GM21360 (cell line): ENCODE results near the gene KAT8.
A peak's percentile ranks its signal among the peaks of the same experiment; 100 is the strongest.
"Not testable (repeated sequence)": the region's sequence is repeated elsewhere in the genome, so short reads cannot be mapped to it uniquely, and the experiment has no call there.

Experiments
- ATAC-seq: cut with Tn5 transposase; IDR thresholded peaks from one replicate; pipeline ENCODE4 v1.9.1; 2021; ENCODE audit warnings: mild to moderate bottlenecking, moderate library complexity; ENCODE audit not compliant: unreplicated experiment

Gene KAT8

DNA sequence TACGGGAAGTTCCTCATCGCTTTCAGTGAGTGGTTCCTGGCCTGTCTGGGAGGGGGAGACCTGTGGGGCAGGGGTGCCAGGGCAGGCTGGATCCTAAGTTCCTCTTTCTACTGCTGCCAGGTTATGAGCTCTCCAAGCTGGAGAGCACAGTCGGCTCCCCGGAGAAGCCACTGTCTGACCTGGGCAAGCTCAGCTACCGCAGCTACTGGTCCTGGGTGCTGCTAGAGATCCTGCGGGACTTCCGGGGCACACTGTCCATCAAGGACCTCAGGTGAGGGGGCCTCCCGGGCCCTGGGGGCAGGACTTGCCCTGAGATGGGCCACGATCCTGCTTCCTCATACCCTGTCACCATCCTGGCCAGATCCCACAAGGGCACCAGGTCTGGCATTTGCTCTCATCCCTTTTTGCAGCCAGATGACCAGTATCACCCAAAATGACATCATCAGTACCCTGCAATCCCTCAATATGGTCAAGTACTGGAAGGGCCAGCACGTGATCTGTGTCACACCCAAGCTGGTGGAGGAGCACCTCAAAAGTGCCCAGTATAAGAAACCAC, 12.9 kb downstream of the KAT8 start:
- ATAC-seq = no peak

DNA sequence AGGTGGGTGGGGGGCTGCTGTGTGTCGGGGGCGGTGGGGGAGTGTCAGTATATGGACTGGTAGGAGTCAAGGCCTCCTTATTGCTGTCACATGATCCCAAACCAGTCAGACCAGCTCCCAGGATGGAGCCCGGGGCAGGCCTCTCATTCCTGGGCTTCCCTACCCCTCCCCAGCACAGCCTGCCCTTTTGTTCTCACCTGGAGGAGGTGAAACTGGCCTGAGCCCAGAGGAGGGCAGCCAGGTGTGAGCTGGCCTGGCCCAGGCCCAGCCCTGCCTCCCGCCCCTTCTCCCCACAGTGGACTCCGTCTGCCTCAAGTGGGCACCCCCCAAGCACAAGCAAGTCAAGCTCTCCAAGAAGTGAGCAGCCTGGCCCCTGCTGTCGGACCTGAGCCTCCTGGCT, 13.4 kb downstream of the KAT8 start:
- no peak for ATAC-seq

DNA sequence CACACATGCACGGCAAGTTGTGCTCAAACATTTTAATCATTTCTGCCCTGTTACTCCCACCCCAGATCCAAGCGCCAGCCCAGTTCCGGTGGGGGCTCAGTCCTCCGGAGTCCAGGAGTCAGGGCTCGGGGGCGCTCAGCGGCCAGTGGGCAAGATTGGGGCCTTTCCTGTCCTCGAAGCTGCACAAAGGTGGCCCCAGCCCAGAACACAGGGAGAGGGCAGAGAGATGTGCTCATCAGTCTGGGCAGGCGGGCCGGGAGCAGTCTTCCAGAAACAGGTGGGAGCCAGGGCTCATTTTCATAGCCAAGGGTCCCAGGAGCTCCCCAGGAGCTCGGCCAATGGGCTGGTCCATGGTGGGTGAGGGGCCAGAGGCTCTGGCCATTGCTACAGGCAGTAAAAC, 14.0 kb downstream of the KAT8 start:
- ATAC-seq = no peak

DNA sequence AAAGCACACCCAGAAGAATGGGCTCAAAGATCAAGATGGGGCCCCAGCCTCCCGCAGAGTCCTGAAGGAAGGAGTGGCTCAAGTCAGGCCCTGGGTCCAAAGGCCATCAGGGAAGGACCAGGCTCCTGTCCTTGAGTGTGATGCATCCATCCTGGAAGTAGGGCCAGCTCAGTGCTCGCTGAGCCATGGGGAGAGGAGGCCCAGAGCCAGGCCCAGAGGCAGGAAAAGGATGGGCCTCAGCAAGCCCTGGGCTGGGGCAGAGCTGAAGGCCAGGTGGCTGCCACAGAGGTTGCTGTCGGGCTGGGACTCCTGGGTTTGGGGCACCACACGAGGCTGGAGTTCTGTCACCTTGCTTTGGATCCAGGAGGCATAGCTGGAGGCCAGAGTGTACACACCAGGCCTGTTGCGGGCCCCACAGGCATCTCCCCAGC, 14.4 kb downstream of the KAT8 start:
- ATAC-seq = no peak

DNA sequence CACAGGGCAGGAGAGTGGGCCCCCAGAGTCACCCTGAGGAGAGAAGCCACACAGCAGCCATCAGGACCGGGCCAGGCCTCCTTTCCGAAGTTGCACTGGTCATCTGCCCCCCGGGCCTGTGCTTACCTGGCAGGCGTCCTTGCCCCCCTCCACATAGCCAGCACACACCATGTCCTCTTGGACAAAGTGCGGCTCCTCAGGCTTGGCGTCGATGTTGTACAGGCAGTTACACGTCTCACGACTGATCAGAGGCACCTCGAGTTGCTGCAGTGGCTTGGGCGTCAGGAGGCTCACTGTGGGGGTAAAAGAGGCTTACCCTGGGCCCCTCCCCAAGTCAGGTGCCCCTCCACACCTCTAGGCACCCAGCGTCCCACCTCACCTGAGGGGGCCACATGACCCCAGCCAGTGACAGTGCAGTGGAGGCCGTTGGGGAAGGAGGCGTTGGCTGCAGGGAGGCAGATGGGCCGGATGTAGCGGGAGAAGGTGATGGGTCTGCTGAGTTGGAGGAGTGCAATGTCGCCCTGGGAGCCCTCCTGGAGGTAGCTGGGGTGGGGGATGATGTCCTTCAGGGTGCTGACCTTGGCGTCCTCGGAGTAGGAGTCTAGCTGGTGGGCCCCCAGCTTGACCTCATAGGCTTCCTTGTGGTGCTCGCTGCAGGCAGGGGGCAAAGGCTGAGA, 15.0 kb downstream of the KAT8 start:
- ATAC-seq = no peak

DNA sequence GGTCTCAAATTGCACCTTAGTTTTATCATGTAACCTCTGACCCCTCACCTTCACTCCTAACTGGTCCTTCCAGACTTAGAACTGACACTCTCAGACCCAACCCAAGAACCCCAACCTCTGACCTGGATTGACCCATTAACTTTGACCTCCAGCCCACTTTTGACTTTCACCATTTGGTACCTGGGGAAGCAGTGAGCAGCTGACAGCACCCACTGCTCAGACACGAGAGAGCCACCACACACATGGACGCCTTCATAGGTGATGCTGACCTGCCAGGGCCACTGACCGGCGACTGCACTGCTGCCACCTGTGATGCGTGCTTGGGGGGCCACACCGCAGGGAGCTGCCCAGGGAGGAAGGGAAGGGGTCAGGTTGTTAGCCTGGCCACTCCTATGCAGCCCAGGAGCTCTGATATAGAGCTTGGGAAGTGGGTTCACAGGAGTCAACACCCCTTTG, 15.6 kb downstream of the KAT8 start:
- no peak for ATAC-seq

DNA sequence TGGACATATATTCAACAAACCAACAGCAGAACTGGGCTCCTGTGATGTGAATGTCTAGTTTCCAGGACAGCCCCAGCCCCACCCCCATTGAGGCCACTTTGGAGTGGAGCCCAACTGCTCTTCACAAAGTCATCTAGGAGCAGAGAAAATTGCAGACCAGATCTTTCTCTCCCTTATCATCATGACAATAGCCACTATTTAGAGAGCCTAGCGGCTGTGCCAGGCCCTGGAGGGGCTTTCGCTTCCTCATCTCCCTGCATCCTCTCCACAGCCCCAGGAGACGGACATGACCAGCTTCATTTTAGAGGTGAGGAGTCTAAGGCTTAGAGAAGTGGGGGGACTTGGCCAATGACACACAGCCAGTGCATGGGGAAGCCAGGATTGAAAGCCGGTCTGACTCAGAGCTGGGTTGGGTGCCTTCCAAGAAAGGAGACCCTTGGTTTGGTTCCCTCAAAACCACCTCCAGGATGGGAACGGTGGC, 16.7 kb downstream of the KAT8 start:
- no peak for ATAC-seq

DNA sequence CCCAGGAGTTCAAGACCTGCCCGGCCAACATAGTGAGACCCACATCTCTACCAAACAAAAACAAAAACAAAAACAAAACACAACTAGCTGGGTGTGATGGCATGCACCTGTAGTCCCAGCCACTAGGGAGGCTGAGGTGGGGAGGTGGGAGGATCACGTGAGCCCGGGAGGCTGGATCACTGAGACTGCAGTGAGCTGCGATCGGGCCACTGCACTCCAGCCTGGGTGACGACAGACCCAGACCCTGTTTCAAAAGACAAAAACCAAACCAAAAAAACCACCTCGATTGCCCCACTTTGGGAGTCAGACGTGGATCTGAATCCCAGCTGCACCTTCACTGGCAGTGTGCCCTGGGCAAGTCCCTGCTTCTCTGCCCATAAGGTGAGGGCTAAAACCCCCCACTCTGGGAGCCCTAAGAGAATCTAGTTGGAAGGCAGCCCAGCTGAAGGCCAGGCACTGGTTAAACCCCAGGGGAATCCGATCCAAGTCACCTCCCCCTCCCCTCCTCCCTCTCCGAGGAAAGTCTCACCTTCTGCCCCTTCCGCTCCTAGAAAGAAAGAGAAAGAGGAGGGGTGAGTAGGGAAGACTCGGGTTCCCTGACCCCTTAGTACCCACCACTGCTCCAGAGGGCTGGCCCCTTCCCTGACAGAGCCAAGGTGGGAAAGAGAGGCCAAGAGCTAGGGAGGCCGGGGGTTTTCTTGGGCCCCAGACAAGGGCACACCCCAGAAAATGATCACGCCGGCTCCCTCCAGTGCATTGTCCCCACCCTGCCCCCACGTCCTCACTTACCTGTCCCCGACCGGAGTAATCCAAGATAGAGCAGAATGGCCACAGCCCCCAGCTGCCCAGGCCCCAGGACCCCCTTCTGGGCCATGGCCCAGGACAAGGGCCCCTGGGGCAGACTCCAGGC, 17.4 kb downstream of the KAT8 start:
- no peak for ATAC-seq

DNA sequence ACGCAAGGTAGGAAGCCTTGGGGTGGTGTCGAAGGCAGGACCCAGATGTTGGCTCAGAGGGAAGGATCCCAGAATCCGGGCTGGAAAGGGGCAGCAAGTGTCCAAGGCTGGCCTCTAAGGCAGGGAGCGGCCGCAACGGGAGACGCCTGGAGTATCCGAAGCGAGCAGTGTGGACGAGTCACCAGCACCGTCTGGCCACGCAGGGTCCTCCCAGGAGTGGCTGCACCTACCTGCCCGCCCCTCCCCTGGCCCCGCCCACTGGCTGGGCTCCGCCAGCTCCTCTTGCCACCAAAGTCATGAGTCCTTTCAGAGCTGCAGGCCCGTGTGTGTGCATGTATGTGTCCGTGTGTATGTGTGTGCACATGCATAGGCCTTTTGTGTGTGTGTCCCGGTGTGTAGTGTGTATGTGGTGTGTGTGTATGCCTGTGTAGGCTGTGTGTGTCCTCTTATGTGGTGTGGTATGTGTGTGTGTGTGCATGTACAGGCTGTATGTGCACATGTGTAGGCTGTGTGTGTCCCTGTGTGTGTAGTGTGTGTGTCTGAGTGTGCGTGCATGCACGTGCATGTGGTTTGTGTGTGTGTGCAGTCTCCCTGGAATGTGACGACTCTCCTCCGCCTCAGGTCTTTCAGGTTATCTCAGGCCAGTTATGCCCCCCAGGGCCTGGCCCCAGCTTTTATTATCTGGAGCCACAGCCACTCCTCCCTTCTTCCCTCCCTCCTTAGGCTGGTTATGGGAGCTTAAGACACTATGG, 18.2 kb downstream of the KAT8 start, which contains the start of gene PRSS8:
PRSS8 (minus strand) TSS at position 193 of the 752 bp plus-strand sequence. CDS start 229 bp downstream, outside the sequence.
- no peak for ATAC-seq

DNA sequence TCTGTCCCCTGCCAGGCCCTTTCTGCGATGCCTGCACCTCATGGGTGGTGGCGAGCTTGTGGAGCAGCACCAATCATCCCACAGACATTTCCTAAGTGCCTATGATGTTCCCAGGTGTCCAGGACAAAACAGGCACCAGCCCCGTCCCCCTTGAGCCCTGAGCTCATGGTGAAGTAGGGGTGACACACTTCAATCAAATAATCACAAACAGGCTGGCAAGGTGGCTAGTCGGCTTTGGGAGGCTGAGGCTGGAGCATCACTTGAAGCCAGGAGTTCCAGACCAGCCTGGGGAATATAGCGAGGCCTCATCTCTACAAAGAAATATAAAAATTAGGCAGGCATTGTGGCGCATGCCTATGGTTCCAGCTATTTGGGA, 18.8 kb downstream of the KAT8 start:
- ATAC-seq = no peak

DNA sequence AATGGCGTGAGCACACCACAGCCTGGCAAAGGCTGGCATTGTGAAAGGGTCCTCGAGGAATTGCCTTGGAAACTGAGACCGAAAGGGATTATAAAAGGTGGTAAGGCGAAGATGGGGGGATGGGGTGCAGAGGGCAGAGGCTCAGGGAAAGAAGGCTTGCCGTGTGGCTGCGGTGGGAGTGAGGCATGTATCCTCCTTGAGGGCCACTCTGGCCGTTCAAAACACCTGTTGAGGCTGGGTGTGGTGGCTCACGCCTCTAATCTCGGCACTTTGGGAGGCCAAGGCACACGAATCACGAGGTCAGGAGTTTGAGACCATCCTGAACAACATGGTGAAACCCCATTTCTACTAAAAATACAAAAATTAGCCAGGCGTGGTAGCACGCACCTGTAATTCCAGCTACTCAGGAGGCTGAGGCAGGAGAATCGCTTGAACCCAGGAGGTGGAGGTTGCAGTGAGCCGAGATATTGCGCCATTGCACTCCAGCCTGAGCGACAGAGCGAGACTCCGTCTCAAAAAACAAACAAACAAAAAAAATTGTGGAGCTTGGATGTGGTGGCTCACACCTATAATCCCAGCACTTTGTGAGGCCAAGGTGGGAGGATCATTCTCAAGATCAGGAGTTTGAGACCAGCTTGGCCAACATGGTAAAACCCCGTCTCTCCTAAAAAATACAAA, 19.5 kb downstream of the KAT8 start:
- not testable (repeated sequence) for ATAC-seq

DNA sequence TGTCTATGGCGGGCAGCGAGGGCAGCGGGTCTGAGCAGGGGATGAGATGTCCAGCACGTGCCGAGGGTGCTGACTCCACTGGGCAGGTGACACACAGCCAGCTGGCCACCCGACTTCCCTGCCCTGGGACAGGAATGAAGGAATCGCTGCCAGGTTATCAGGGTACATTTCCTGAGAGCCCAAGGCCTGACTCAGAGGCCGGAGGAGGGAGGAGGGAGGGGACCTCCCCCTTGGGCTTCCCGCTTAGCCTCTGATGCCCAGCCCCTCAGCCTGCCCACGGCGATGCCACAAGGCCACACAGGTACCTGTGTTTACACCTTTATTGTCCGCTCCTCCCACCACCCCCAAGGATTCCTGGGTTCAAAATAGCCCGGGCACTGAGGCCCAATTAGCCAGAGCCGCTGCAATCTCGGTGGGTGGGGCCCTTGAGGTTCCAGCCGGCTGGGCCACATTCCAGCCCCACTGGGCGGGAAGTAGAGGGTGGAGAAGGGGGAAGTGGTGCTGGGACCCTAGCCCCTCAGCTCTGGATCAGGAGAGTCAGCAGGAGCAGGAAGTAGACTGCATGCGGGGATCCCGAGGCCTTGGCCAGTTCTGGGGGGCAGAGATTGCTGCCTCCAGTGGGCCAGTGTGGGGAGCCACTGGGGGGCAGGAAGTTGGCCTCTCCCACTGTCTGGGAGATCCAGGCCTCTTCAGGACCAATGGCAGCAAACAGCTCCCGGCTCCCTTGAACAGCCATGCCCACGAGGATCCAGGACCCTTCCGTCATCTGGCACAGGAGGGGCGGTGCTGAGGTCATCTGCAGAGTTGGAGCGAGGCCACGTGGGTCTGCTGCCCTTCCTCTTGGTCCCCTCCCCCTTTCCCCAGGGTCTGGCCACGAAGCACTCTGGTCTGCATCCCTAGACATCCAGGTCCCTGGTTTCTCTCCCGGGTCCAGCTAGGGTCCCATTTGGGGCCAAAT, 21.4 kb downstream of the KAT8 start:
- ATAC-seq = no peak

DNA sequence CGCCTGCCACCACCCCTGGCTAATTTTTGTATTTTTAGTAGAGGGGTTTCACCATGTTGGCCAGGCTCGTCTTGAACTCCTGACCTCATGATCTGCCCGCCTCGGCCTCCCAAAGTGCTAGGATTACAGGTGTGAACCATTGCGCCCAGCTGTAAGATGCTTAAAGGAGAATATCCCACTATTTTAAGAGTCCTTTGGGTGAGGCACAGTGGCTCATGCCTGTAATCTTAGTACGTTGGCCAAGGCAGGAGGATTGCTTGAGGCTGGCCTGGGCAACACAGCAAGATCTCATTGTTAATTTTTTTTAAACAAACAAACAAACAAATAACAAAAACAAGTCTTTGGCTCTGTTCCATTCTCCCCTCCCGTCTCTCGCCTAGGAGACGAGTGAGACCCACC, 23.6 kb downstream of the KAT8 start:
- not testable (repeated sequence) for ATAC-seq

DNA sequence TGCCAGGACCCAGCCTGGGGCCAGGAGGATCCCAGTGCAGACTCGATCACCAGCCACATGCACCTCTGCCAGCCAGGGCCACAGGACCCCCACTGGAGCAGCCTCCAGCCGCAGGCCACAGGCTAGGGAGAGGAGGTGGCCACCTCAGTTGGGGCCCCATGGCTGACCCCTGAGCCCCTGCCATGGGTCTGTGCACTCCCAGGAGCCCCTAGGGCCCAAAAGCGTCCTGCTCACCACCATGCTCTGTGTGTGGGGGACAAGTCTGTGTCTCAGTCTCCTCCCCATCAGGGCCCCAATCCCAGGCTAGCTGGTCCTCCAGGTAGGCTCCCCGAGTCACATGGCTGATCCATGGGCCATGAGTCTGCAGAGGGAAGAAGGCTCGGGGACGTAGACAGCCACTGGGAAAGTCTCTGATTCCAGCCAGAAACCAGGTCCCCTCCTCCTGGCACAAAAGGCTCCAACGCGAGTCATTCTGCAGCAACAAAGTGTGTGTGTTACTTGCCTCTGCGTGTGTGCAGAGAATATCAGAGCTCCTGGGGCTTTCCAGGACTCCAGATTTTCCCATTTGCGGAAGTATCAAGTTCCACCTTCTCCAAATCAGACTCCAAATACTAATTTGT, 24.1 kb downstream of the KAT8 start:
- no peak for ATAC-seq

DNA sequence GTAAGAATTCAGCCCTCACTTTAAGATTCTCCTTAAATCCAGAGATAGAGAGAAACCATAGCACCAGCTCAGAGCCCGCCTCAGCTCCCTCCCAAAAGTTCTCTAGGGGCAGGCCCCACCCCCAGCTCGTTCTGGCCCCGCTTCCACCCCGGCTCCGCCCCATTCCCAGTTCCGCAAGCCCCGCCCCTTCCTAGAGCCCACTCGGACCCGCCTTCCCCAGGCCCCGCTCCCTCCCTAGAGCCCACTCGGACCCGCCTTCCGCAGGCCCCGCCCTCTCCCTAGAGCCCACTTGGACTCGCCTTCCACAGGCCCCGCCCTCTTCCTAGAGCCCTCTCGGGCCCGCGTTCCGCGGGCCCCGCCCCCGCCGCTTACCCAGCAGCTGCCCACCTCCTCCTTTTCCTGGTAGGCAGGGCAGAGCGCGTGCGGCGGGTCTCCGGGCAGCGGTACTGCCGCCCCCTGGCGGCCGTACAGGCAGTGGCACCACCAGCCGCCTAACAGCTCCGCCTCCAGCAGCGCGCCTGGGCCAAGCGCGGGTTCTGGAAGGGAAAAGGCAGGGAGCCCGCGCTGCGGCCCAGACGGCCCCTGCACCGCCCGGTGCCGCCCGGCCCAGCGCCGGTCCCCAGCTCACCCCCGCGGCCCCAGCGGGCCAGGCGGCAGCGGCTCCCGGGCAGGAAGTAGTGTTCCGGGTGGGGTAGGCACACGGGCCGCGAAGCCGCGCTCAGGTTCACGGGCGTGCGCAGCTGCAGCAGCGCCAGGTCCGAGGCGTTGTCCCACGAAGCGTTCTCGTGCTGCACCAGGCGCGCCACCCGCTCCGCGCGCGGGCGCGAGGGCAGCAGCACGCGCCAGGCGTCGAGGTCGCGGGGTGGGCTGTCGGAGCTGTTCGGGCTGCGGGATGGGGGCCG, 24.9 kb downstream of the KAT8 start:
- ATAC-seq = peak; percentile 86

DNA sequence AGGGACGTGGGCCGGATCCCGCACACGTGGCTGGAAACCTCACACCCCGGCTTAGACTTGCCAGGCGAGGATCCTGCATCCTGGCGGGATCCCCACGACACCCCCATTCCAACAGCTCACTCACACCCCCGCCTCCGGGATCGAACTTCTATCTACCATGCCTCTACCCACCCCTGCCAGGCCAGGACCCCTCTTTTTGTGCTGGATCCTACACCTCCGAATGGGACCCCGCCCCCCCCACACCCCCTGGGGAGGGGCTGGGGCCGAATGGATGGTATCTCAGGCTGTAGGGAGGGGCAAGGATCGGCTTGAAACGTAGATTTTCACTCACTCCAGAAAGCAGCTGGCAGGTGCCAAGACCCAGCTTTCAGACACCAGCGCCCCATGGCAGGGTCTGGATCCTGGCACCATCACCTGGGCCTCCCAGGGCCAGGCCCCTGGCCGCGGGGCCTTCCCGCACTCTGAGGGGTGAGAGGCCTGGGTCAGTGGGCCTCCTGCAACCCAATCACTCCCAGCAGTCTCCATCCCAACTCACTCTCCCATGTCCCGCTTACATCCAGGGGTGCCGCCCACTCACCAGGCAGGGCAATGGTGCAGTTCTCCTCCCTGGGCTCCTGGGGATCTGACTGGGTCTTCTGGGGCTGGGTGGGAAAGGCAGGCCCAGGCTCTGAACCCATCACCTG, 25.7 kb downstream of the KAT8 start:
- no peak for ATAC-seq

DNA sequence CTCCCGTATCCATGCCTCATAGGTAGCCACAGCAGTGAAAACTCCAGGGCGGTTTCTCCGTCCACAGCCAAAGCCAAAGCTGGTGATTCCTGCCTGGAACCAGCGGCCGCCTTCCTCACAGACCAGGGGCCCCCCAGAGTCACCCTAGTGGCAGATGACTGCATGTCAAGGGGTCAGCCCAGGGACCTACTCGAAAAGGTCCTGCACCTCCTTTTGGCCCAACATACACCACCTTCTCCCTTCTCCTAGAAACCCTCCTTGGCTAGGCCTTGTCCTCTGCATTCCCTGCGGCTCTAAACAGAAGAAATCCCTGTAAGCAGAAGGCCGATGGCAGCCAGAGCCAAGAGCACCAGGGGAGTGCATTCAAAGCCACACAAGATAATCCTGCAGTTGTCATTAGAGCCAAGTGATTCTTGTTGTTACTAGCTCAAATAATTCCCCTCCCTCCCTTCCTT, 26.3 kb downstream of the KAT8 start:
- ATAC-seq = no peak
